H1 (cell line): ENCODE data around the gene TBC1D2.
A peak's percentile ranks its signal among the peaks of the same experiment; 100 is the strongest.

Experiments used
- BCL11A ChIP-seq, 2 experiments: IDR thresholded peaks; one replicate each; pipeline ENCODE4 v1.6.1; 2011; ENCODE audit warnings: low read depth in 2 of 2, low read length in 2 of 2, mild to moderate bottlenecking in 2 of 2
- CEBPB ChIP-seq: IDR thresholded peaks from 2 replicates; pipeline ENCODE4 v1.6.1; 2012; ENCODE audit warnings: low read depth, low read length
- EZH2 ChIP-seq: fragments of 200-600 bp; sonication (generic); IDR thresholded peaks from 2 replicates; pipeline ENCODE4 v1.7.1; 2012; ENCODE audit warnings: low read depth, mild to moderate bottlenecking, moderate library complexity, low read length, inconsistent platforms; ENCODE audit not compliant: severe bottlenecking
- GABPA ChIP-seq: IDR thresholded peaks from 2 replicates; pipeline ENCODE4 v1.6.1; 2011; ENCODE audit warnings: mild to moderate bottlenecking, low read length, moderate library complexity, borderline replicate concordance; ENCODE audit not compliant: insufficient read depth
- NRF1 ChIP-seq: IDR thresholded peaks from 2 replicates; pipeline ENCODE4 v1.6.1; 2011; ENCODE audit warnings: mild to moderate bottlenecking, low read depth, low read length, improper control_type of control experiment
- PHF8 ChIP-seq: fragments of 200-600 bp; sonication (generic); conservative IDR thresholded peaks from 2 replicates; pipeline ENCODE4 v1.7.1; 2012; ENCODE audit warnings: low read depth, mild to moderate bottlenecking, inconsistent platforms, low read length, moderate library complexity
- RAD21 ChIP-seq, 2 experiments: IDR thresholded peaks in 1 of 2; conservative IDR thresholded peaks in 1 of 2; 2 replicates each; pipeline ENCODE4 v1.6.1; 2011; ENCODE audit warnings: low read depth in 2 of 2, low read length in 2 of 2, improper control_type of control experiment in 1 of 2, inconsistent platforms in 1 of 2, mild to moderate bottlenecking in 1 of 2, moderate library complexity in 1 of 2
- SRF ChIP-seq: IDR thresholded peaks from 2 replicates; pipeline ENCODE4 v1.6.1; 2011; ENCODE audit warnings: mild to moderate bottlenecking, low read depth, low read length, moderate library complexity
- TF ChIP-seq, protein P1 (sequence below), 3 experiments: IDR thresholded peaks; 1 replicate in 2 of 3; 2 replicates in 1 of 3; pipeline versions ENCODE4 v1.5.1 to v1.6.1; 2011; ENCODE audit warnings: low read length in 3 of 3, mild to moderate bottlenecking in 3 of 3, inconsistent platforms in 2 of 3, low read depth in 1 of 3, moderate library complexity in 1 of 3; ENCODE audit not compliant: insufficient read depth in 1 of 3; ENCODE audit errors: control extremely low read depth in 1 of 3

DNA sequence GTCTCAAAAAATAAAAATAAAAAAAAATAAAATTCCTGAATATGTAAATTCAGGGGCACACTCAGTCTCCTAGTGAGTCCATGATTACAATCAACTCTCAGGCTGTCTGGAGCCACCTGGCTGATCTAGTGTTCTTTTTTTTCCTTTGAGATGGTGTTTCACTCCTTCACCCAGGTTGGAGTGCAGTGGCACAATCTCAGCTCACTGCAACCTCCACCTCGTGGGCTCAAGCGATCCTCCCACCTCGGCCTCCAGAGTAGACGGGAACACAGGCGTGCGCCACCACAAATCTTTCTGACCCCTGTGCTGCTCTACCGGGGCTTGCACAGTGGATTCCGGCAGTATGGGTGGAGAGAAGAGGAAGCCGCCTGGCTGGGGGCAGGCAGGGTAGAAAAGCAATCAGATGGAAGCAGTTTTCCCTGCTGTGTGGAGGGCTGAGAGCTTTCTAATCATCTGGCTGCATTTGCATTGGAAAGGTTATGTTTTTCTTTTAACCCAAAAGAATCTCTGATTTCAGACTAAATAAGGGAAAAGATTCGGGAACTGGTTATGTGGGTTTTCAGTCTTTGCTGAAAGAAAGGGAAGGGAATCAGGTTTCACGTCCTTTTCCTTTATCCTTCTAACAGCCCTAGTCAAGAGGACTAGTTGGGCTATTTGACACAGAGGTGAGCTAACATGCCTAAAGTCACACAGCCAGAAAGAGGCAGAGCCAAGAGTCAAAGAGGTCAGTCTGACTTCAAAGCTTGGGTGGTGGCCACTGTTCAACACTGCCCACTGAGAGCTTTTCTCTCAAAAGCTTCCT, 36.7 kb downstream of the TBC1D2 start:
- TF ChIP-seq, protein P1, sequence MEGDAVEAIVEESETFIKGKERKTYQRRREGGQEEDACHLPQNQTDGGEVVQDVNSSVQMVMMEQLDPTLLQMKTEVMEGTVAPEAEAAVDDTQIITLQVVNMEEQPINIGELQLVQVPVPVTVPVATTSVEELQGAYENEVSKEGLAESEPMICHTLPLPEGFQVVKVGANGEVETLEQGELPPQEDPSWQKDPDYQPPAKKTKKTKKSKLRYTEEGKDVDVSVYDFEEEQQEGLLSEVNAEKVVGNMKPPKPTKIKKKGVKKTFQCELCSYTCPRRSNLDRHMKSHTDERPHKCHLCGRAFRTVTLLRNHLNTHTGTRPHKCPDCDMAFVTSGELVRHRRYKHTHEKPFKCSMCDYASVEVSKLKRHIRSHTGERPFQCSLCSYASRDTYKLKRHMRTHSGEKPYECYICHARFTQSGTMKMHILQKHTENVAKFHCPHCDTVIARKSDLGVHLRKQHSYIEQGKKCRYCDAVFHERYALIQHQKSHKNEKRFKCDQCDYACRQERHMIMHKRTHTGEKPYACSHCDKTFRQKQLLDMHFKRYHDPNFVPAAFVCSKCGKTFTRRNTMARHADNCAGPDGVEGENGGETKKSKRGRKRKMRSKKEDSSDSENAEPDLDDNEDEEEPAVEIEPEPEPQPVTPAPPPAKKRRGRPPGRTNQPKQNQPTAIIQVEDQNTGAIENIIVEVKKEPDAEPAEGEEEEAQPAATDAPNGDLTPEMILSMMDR (IDR thresholded peaks at IDR 0.05; ENCODE audit: control extremely low read depth in 1 of 3, insufficient read depth in 1 of 3, low read depth in 1 of 3, low read length in 3 of 3), result no peak
- no peak for TF ChIP-seq NRF1
- no peak for TF ChIP-seq GABPA
- TF ChIP-seq CEBPB, result no peak
- TF ChIP-seq BCL11A (IDR thresholded peaks at IDR 0.05; ENCODE audit: low read depth in 2 of 2, low read length in 2 of 2), result no peak
- TF ChIP-seq SRF, result peak; percentile 92
- no peak for TF ChIP-seq PHF8
- TF ChIP-seq RAD21 (IDR thresholded peaks at IDR 0.05 in 1 of 2, conservative IDR thresholded peaks at IDR 0.05 in 1 of 2; ENCODE audit: low read depth in 2 of 2, low read length in 2 of 2), result no peak
- TF ChIP-seq EZH2, result no peak
